GM12878 (cell line): Measurements from ENCODE around the gene NFKBIA. TPM values are rescaled to one million over a fixed set of nuclear protein-coding genes. Genes with fewer than 3 reads are reported as not detected.
A peak's percentile ranks its signal among the peaks of the same experiment; 100 is the strongest.

Source experiments
- ATF2 ChIP-seq: IDR thresholded peaks from 2 replicates; pipeline ENCODE4 v1.6.1; 2012; ENCODE audit warnings: low read length, inconsistent platforms
- ATF7 ChIP-seq: fragments of 450-650 bp; IDR thresholded peaks from 2 replicates; pipeline ENCODE4 v1.6.1; 2016; ENCODE audit warnings: low read depth, mild to moderate bottlenecking
- BACH1 ChIP-seq: fragments of 450-650 bp; IDR thresholded peaks from 2 replicates; pipeline ENCODE4 v1.6.1; 2017; ENCODE audit warnings: mild to moderate bottlenecking, borderline replicate concordance
- CEBPB ChIP-seq, 2 experiments: fragments of 150-350 bp in 1 of 2; IDR thresholded peaks; 2 replicates each; pipeline ENCODE4 v1.6.1; 2012 to 2014; ENCODE audit warnings: low read depth in 2 of 2, low read length in 2 of 2, borderline replicate concordance in 1 of 2, inconsistent platforms in 1 of 2
- CHD2 ChIP-seq: IDR thresholded peaks from 2 replicates; pipeline ENCODE4 v1.6.1; 2011; ENCODE audit warnings: low read depth, low read length, improper control_type of control experiment, borderline replicate concordance
- CREB1 ChIP-seq: IDR thresholded peaks from 2 replicates; pipeline ENCODE4 v1.6.1; 2012; ENCODE audit warnings: low read depth, mild to moderate bottlenecking, inconsistent platforms
- E4F1 ChIP-seq: fragments of 450-650 bp; IDR thresholded peaks from 2 replicates; pipeline ENCODE4 v1.6.1; 2018; ENCODE audit warnings: borderline replicate concordance, mild to moderate bottlenecking; ENCODE audit not compliant: partially characterized antibody
- EP300 ChIP-seq, 2 experiments: fragments of 150-350 bp in 1 of 2; IDR thresholded peaks; 2 replicates each; pipeline ENCODE4 v1.6.1; 2011 to 2012; ENCODE audit warnings: low read depth in 2 of 2, low read length in 2 of 2, borderline replicate concordance in 1 of 2, improper control_type of control experiment in 1 of 2, inconsistent platforms in 1 of 2; ENCODE audit not compliant: control insufficient read depth in 1 of 2
- HDAC6 ChIP-seq: fragments of 200-600 bp; sonication (generic); IDR thresholded peaks from one replicate; pipeline ENCODE4 v1.8.0; 2017; ENCODE audit warnings: antibody characterized with exemption; ENCODE audit not compliant: unreplicated experiment
- JUNB ChIP-seq: IDR thresholded peaks from 2 replicates; pipeline ENCODE4 v1.6.1; 2016; ENCODE audit warnings: antibody characterized with exemption, mild to moderate bottlenecking
- JUND ChIP-seq: IDR thresholded peaks from 2 replicates; pipeline ENCODE4 v1.6.1; 2012; ENCODE audit warnings: low read depth, mild to moderate bottlenecking, low read length, improper control_type of control experiment, moderate library complexity
- KAT2A ChIP-seq: conservative IDR thresholded peaks from 2 replicates; pipeline ENCODE4 v1.6.1; 2011; ENCODE audit warnings: low read depth, low read length; ENCODE audit not compliant: control insufficient read depth
- MXI1 ChIP-seq: fragments of 150-350 bp; IDR thresholded peaks from 2 replicates; pipeline ENCODE4 v1.6.1; 2011; ENCODE audit warnings: low read depth, mild to moderate bottlenecking, inconsistent platforms, low read length, improper control_type of control experiment
- NFIC ChIP-seq: IDR thresholded peaks from 2 replicates; pipeline ENCODE4 v1.6.1; 2012; ENCODE audit warnings: low read depth, mild to moderate bottlenecking, inconsistent platforms, low read length, moderate library complexity
- PAX8 ChIP-seq: fragments of 450-650 bp; IDR thresholded peaks from 2 replicates; pipeline ENCODE4 v1.6.1; 2017; ENCODE audit warnings: mild to moderate bottlenecking, moderate library complexity
- PBX3 ChIP-seq: IDR thresholded peaks from 2 replicates; pipeline ENCODE4 v1.6.1; 2011; ENCODE audit warnings: mild to moderate bottlenecking, low read depth, low read length, moderate library complexity; ENCODE audit not compliant: insufficient replicate concordance
- POLR2A ChIP-seq: IDR thresholded peaks from 2 replicates; pipeline ENCODE4 v1.6.1; 2011; ENCODE audit warnings: low read depth, mild to moderate bottlenecking, low read length
- RAD51 ChIP-seq: fragments of 450-650 bp; IDR thresholded peaks from 2 replicates; pipeline ENCODE4 v1.6.1; 2016; ENCODE audit warnings: moderate library complexity, mild to moderate bottlenecking, inconsistent platforms
- SMAD1 ChIP-seq: fragments of 450-650 bp; IDR thresholded peaks from 2 replicates; pipeline ENCODE4 v1.6.1; 2018; ENCODE audit warnings: mild to moderate bottlenecking, low read depth; ENCODE audit not compliant: partially characterized antibody
- SMAD5 ChIP-seq: IDR thresholded peaks from 2 replicates; pipeline ENCODE4 v1.6.1; 2016; ENCODE audit warnings: antibody characterized with exemption, low read depth
- SMC3 ChIP-seq: IDR thresholded peaks from 2 replicates; pipeline ENCODE4 v1.6.1; 2011; ENCODE audit warnings: low read length, improper control_type of control experiment, borderline replicate concordance
- SPI1 ChIP-seq: IDR thresholded peaks from 2 replicates; pipeline ENCODE4 v1.6.1; 2011; ENCODE audit warnings: low read depth, mild to moderate bottlenecking, low read length, moderate library complexity, borderline replicate concordance; ENCODE audit not compliant: insufficient read depth
- STAT1 ChIP-seq: fragments of 450-650 bp; conservative IDR thresholded peaks from 2 replicates; pipeline ENCODE4 v1.6.1; 2014; ENCODE audit warnings: antibody characterized with exemption, mild to moderate bottlenecking
- TAF1 ChIP-seq: IDR thresholded peaks from 2 replicates; pipeline ENCODE4 v1.6.1; 2011; ENCODE audit warnings: mild to moderate bottlenecking, low read depth, low read length, borderline replicate concordance
- TARDBP ChIP-seq: IDR thresholded peaks from 2 replicates; pipeline ENCODE4 v1.6.1; 2016; ENCODE audit warnings: borderline replicate concordance
- TCF3 ChIP-seq: IDR thresholded peaks from 2 replicates; pipeline ENCODE4 v1.6.1; 2012; ENCODE audit warnings: low read depth, mild to moderate bottlenecking, low read length, borderline replicate concordance; ENCODE audit not compliant: insufficient read depth
- ZNF274 ChIP-seq: IDR thresholded peaks from one replicate; pipeline ENCODE4 v1.8.0; 2011; ENCODE audit not compliant: insufficient read length, insufficient read depth
- ZNF384 ChIP-seq: IDR thresholded peaks from 2 replicates; pipeline ENCODE4 v1.6.1; 2012; ENCODE audit warnings: low read depth, mild to moderate bottlenecking, low read length, improper control_type of control experiment, borderline replicate concordance
- polyA plus RNA-seq, 11 experiments: library from polyadenylated mRNA; depleted of rRNA in 4 of 11; unstranded in 6 of 11; stranded (reverse) in 5 of 11; fragments of >200 nt; fragmentation: Nextera tagmentation in 4 of 11; fragmentation: Illumina TruSeq in 1 of 11; extraction: Ambion mirVana in 4 of 11; extraction: Trizol in 1 of 11; gene quantifications; 1 replicate in 1 of 11; 2 replicates in 10 of 11; pipeline versions ENCODE4 v1.2.1 to v1.2.3, GENCODE V29; 2011 to 2016; ENCODE audit warnings: inconsistent platforms in 2 of 11, missing spikeins in 2 of 11, low read depth in 1 of 11
- total RNA-seq, 4 experiments: library from RNA; depleted of rRNA in 3 of 4; stranded (reverse); fragments of >200 nt in 3 of 4; fragmentation: Illumina TruSeq in 1 of 4; extraction: Trizol in 1 of 4; gene quantifications; 2 replicates each; pipeline versions ENCODE4 v1.2.1 to v1.2.3, GENCODE V29; 2013 to 2021

NFKBIA gene
- total and polyA plus RNA-seq, 10 of the 15 experiments (the other 5 are each of a cell fraction or from before 2014, with no cell fraction given), result 123 to 419 (median 267) TPM

- TF ChIP-seq MXI1 (0 out of 2 replicates have a peak, but pooled peaks have one; percentile 8), E4F1 (no peak), SMC3 (no peak), ATF2 (no peak), BACH1 (0 out of 2 replicates have a peak, but pooled peaks have one; percentile 9), PBX3 (no peak), POLR2A (peak; percentile 75; the same call in 1 of the 2 replicates), SPI1 (no peak), EP300 (IDR thresholded peaks at IDR 0.05; ENCODE audit: borderline replicate concordance in 1 of 2, control insufficient read depth in 1 of 2, low read depth in 2 of 2, low read length in 2 of 2) (no peak), NFIC (no peak; the same call in 1 of the 2 replicates), HDAC6 (peak; percentile 62), CHD2 (no peak), TCF3 (no peak), JUNB (no peak), CEBPB (IDR thresholded peaks at IDR 0.05; ENCODE audit: borderline replicate concordance in 1 of 2, low read depth in 2 of 2, low read length in 2 of 2) (no peak), SMAD1 (no peak), PAX8 (no peak), STAT1 (no peak), ATF7 (no peak), JUND (no peak), SMAD5 (0 out of 2 replicates have a peak, but pooled peaks have one; percentile 41), ZNF384 (no peak), TARDBP (no peak), CREB1 (0 out of 2 replicates have a peak, but pooled peaks have one; percentile 13), ZNF274 (no peak), TAF1 (no peak), KAT2A (no peak), RAD51 (no peak)
Observed at GRCh38 chr14:35403114-35403602, 1.4 kb downstream of the NFKBIA start (continued).
